Esophagus muscularis mucosa (tissue), 3 donors: ENCODE measurements around the gene HK3.

Experiments used
- CTCF ChIP-seq, 3 experiments: fragments of 200-600 bp in 2 of 3; fragments of 450-650 bp in 1 of 3; sonication (generic) in 2 of 3; IDR thresholded peaks; one replicate each; pipeline ENCODE4 v1.5.1; 2017 to 2019; ENCODE audit warnings: antibody characterized with exemption in 3 of 3, mild to moderate bottlenecking in 2 of 3, moderate library complexity in 1 of 3
- POLR2AphosphoS5 ChIP-seq, 2 donors: sonication (generic); formaldehyde crosslinking; IDR thresholded peaks; one replicate each; pipeline ENCODE4 v1.6.1; 2017; ENCODE audit warnings: antibody characterized with exemption in 2 of 2

DNA sequence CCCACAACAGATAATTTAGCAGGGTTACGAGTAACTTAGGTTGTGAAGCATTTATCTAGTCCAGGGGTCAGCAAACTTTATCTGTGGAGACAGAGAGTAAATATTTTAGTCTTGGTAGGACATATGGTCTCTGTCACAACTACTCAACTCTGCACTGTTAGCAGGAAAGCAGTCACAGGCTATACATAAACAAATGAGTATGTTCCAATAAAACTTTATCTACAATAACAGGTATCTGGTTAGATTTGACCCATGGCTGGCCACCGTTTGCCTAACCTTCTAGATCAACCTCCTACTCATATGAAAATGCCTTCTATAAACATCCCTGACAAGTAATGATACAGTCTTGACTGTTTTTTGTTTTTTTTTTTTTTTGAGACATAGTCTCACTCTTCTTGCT lies 13.0 kb upstream of the HK3 start:
- TF ChIP-seq CTCF (IDR thresholded peaks at IDR 0.05) (no peak), POLR2AphosphoS5 (IDR thresholded peaks at IDR 0.05) (no peak)
